ENCODE data around the gene RNF157.

- no peak for TF ChIP-seq POLR2A (IDR thresholded peaks at IDR 0.05; ENCODE audit: low read length)
- TF ChIP-seq GATA1 (IDR thresholded peaks at IDR 0.05; ENCODE audit: low read depth, low read length) = no peak
These were observed 7.0 kb upstream of the RNF157 start for GRCh38 chr17:76247304-76247703.
